Activated CD4-positive, CD25-positive, alpha-beta regulatory T cell treated with anti-CD3 and anti-CD28 coated beads, Interleukin-2, amount 50 U/mL, for 16 hours (primary cell): ENCODE results near the gene LONP2.

Experiments used
- DNase-seq: peaks from one replicate; pipeline ENCODE4 v3.0.0-alpha.2; 2020; ENCODE audit warnings: low read depth, low spot score

Gene LONP2, protein sequence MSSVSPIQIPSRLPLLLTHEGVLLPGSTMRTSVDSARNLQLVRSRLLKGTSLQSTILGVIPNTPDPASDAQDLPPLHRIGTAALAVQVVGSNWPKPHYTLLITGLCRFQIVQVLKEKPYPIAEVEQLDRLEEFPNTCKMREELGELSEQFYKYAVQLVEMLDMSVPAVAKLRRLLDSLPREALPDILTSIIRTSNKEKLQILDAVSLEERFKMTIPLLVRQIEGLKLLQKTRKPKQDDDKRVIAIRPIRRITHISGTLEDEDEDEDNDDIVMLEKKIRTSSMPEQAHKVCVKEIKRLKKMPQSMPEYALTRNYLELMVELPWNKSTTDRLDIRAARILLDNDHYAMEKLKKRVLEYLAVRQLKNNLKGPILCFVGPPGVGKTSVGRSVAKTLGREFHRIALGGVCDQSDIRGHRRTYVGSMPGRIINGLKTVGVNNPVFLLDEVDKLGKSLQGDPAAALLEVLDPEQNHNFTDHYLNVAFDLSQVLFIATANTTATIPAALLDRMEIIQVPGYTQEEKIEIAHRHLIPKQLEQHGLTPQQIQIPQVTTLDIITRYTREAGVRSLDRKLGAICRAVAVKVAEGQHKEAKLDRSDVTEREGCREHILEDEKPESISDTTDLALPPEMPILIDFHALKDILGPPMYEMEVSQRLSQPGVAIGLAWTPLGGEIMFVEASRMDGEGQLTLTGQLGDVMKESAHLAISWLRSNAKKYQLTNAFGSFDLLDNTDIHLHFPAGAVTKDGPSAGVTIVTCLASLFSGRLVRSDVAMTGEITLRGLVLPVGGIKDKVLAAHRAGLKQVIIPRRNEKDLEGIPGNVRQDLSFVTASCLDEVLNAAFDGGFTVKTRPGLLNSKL

DNA sequence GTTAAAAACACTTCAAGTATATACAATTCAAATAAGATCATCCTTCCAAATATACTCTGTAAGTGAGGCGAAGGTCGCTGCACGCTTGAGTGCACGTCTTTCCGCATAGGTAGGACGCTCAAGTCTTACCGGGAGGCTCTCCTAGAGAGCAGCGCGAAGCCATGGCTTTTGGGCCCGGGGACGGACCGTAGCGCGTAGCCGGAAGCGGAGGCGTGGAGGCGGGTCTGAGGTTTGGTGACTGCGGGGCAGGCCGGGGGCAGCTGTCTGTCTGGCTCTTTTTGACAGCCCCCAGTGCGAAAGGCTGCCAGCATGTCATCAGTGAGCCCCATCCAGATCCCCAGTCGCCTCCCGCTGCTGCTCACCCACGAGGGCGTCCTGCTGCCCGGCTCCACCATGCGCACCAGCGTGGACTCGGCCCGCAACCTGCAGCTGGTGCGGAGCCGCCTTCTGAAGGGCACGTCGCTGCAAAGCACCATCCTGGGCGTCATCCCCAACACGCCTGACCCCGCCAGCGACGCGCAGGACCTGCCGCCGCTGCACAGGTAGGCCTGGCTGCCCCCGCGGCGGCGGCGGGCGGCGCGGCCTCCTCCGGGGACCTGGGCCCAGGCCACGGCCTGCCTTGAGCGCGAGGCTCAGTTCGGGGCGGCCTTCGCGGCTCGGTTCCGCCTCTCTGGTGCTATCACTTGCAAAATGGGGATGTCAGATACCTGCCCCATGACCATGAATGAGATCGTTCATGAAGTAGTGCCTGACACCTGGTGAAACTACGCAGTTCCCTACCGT, at the start of gene LONP2:
TSS of gene LONP2 (plus strand) at position 221 of the 783 bp plus-strand sequence. CDS start at position 310, 89 bp downstream.
- peak; percentile 83 for DNase-seq

DNA sequence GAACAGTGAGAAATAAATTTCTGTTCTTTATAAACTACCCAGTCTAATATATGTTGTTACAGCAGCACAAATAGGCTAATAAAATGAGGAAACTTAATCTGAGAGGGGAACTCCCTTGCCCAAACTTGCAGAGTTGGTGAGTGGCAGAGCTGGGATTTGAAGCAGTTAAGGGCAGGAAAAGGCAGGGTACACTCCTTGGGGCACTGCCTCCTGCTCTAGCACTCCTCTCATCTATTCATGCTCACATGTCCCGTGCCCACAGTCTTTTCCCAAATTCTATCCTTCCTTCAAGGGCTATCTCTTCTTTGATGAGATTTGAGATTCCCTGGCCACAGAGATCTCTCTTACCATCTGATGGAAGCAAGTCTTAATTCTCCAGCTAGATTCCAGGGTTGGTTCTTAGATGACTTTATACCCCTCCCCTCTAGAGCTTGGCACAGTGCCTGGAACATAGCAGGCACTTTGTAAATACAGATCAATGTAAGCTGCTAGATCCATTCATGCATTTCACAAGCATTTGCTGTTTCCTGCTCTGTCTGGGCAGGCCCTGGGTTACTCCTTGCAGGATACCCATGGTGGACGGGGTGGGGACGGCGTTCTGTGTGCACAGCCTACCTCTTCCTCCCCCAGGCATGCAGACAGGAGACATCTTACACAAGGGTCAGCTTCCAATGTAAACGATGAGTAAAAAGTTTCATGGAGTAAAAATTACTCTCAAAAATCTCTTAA, 49.1 kb upstream of the LONP2 start:
- DNase-seq, result no peak

DNA sequence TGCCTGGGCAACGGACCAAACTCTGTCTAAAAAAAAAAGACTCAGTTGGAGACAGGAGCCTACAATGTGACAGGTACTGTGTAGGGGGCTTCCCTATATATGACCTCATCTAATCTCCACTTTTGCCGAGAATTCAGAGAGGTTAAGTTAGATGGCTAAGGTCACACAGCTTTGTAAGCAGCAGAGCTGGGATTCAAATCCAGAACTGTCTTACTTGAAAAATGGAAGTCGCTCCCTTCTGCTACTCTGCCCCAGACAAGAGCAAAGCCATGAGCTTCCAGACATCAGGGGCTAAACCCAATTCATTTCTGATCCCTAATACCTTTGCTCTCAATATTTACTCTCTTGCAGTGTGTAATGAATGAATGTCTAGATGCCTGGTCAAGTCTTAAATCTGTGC, 46.8 kb upstream of the LONP2 start:
- no peak for DNase-seq

DNA sequence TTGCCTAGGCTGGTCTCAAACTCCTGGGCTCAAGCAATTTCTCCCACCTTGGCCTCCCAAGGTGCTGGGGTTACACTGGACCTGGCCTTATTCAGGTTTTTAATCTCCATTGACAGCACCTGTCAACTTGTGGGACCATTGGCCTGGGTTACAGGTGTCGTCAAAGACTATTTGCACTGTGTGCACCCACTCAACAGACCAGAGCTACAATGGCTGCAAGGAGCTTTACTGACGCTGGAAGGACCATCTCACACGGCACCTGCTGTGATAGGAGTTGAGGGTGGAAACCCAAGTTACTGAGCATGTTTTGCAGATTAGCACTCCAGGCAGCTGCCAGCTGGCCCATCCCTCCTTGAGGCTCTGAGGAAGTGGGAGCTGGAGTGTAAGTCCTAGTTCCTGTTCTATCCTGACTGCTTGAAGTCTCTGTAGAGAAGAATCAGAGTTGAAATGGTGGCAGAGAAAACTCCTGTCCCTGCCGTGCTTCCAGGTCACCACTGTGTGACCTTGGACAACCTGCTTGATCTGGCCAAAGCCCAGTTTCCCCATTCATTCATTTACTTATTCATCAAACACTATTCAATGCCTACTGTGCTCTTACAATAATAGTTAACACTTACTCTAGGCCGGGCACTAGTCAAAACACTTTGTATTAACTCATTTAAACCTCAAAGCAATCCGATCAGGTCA, 42.4 kb upstream of the LONP2 start:
- DNase-seq, result no peak

DNA sequence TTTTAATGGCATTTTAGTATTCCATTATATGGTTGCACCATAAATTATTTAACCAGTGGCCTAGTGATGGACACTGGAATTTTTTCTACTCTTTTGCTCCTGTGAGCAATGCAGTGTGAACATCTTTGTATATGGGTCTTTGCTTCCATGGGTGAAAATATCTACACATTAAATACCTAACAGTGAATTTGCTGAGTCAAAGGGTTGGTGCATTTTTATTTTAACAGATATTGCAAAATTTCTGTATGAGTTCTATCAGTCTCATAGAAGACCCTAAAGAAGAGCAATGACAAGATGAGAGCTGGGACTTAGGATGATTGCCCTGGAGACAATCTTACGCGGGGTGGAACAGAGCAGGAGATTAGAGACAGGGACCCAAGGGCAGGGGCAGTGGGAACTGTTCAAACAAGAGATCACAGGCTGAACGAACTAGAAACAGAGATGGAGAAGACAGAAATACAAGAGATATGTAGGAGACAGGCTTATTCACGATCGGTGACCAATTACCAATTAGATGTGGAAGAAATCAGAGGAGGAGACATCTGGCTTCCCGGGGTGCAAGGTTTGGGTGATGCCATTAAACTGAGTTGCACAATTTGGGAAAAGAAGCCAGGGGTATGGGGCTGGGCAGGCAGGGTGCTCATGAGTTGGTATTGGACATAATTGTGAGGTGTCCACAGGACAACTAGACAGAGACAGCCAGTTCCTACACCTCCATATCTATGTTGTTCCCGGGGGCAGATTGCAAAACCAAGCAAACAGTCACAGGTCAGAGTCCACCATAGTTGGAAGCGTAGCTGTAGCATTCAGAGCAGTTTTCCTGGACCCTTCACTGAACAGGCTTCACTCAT, 39.9 kb upstream of the LONP2 start:
- DNase-seq, result no peak

DNA sequence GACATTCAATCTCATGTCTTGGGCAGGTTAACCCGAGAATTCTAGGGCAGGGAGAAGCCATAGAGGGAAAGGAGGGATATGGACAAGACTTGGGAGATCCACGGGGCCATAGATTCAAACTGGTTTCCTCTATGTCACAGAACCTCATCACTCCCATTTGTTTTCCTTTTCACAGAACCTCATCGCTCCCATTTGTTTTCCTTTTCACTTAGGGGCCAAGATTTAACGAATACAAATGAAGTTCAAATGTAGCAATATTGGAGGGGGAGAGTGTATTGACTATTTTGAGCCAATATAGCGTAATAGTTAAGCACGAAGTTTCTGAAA, 39.3 kb upstream of the LONP2 start:
- no peak for DNase-seq

DNA sequence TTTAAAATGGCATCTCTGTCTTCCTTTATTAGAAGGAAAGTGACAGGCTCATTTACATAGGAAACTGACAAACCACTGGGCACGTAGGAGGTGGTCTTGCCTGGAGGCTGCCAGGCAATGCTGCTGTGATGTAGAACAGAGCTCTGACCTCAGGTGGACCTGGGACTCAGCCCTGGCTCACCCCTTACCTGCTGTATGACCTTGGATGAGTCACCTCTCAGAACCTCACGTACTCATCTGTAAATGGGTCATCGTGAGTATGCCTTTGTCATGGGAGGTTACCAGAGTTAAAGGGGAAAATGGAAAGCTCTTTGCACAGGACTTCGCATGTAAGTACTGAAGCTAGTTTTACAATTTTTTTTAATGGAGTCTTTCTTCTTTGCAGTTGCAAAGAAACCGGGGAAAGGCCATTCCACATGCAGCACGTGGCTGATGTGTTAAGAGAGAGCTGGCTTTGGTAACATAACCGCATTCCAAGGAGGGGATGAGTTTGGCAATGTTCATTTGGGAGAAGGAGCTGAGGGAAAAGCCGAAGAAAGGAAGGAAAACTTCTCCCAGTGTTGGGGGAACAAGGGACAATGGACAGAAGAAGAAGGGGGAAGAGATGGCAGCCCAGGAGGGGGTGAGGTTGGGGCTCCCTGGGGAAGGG, 37.4 kb upstream of the LONP2 start:
- no peak for DNase-seq

DNA sequence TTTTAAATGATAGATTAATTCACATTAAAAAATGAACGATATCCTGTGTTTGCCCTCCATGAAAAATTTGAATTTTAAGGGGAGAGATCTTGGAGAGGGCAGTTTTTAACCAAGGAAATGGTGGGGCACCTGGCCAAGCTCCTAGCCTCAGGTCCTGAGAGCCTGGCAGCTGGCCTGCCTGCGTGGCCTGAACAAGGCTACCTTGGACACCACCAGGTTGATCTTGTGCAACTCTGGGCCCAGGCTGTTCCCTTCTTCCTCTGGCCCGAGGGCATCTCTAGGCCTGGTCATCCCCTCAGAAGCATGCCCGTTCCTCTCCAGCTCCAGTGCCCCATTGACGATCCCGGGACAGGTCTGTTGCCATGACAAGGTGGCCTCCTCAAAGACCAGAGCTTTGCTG, 33.4 kb upstream of the LONP2 start:
- DNase-seq, result no peak

DNA sequence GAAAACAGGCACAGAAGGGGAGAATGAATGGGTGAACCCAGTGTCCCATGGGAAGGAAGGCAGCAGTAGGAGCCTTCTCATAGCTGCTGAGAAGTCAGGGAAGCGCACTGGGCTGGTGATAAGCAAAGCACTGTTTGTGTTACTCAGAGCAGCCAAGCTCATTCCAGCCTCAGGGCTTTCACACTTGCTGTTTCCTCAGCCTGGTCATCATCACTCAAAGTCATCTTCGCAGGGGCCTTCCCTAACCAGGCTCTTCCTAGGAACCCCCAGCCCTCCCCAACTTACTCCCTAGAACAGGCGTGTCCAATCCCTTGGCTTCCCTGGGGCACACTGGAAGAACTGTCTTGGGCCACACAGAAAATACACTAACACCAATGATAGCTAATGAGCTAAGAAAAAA, 32.1 kb upstream of the LONP2 start:
- DNase-seq, result no peak

DNA sequence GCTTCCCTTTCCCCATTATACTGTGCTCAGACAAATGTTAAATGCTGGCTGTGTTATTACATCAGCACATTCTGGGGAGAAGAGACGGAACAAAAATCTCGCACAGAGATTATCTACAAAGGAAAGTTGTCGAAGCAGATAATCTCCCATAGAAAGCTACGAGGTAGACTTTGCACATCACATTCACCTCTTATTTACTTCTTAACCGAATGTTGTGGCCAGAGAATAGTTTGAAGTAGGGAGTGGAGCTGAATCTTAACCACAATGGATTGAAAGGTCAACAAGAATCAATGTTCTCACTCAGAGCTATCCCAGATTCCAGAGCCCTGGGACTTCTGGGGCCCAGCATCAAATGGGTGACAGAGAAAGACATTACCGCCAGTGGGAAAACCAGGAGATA, 28.4 kb upstream of the LONP2 start:
- no peak for DNase-seq

DNA sequence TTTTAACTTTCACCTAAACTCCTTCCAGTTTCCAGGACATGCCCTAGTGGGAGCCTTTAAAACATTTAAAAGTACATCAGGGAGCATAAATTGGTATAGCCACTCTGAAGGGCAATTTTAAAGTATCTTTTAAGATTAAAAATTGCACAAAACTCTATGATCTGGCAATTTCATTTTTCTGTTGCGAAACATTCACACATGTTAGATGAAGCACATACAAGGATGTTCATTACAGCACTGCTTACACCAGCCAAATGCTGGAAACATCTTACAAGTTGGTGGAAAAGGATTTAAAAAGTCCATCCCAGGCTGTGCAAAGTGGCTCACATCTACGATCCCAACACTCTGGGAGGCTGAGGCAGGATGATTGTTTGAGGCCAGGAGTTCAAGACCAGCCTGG, 26.4 kb upstream of the LONP2 start:
- DNase-seq, result no peak

DNA sequence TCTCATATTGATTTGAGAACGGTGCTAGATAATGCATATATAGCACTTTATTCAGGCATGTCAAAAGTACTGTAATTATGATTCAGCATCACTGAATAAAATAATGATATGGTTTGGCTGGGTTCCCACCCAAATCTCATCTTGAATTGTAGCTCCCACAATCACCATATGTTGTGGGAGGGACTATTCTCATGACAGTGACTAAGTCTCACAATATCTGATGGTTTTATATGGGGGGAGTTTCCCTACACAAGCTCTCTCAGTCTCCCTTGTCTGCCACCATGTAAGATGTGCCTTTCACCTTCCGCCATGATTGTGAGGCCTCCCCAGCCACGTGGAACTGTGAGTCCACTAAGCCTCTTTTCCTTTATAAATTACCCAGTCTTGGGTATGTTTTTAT, 25.6 kb upstream of the LONP2 start:
- no peak for DNase-seq

DNA sequence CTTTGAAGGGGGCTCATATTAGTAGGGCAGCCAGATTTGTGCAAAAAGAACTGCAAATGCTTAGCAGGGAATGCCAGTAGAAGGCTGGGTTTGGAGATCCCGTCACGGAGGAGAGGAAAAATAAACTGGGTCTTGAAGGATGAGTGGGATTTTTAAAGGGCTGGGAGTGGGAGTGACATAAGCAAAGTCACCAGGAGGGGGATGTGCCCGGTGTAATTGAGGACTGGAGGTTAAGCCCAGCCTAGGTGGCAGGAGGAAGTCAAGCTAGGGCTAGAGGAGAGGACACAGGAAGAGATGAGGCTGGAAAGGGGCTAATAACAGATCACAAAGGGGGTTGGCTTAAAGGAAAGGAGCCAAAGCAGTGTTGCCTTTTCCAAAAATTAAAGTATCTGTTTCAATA, 23.2 kb upstream of the LONP2 start:
- no peak for DNase-seq

DNA sequence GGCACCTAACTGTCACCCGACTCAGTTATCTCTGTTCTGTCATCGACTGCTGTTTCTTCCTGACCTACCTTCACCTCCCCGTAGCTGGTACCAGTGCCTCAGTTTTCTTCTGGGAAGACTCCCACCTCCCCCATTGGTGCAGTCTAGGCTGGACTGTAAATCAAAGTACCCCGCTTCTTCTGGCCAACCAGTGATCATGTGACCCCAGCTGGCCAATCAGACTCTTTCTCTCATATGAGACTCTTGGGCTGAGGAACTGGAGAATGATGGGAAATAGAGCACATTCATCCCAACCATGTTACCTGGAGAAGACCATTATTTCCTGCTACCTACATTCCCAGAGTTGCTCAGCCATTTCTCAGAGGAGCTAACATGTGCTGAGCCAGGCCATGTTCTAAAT, 20.6 kb upstream of the LONP2 start:
- DNase-seq, result no peak

DNA sequence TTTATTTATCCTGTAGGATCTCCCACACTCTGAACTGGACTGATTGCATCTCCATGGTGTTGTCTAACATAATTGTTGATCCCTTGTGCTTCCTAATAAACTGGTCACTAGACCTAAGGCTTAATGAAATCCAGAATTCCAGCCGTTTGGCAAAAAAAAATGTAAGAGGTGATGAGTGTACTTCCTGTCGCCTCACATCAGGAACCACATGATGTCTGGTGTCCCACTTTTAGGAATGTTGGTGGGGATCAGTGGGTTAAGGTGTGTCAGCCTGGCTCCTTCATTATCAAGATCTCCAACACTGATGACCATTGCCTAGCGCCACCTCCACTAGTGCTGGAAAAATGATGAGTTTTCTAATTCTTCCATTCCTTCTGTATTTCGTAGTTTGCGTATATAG, 18.6 kb upstream of the LONP2 start:
- no peak for DNase-seq

DNA sequence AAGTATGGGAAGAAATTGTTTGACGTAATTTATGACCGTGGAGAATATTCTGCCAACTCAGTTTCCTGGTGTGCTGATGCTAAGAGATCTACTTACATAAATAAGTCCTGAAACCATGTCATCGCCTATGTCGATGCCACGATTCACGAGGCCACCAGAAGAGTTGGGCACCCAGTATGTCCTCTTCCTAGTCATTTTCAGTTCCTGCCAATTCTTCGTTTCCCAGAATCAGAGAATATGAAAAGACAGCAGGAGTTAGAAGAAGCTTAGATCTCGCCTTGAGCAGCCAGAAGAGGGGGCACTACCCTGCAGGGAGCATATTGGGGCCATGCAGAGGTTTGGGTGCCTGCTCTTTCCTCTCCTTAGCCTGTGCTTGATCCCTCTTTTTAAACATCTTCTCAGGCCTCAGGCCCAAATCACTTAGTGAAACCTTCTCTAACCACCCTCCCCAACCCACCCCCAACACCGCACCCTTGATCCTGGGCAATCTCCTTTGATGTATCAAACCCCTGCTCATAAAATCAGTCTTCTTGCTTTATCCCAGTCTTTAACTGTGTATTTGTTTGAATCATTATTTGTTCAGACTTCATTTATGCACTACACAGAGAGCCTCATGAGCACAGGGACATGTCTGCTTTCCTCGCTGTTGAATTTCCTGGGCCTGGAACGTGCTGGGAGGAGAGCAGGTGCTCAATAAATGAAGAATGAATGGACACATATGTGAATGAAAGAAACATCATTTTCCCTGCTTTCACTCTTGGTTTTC, 12.2 kb upstream of the LONP2 start:
- DNase-seq, result no peak

DNA sequence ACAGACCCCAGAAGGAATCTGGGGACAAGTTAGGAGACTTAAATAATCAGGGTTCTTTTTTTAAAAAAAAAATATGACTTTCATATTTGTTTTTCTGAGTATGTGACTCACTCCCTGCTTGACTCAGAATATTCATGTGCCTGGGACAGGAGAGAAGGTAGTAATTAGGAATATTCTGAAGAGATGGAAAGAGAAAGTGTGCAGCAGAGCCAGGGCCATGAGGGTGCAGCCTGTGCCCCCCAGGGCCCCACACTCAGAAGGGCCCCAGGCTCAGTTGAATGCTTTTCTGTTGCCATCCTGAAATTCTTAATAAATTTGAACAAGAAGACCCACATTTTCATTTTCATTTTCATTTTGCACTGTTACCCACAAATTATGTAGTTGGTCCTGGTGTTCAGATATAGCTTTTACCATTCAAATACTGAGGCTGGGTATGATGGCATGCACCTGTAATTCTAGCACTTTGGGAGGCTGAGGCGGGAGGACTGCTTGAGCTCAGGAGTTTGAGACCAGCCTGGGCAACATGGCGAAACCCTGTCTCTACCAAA, 11.5 kb upstream of the LONP2 start:
- DNase-seq, result no peak

DNA sequence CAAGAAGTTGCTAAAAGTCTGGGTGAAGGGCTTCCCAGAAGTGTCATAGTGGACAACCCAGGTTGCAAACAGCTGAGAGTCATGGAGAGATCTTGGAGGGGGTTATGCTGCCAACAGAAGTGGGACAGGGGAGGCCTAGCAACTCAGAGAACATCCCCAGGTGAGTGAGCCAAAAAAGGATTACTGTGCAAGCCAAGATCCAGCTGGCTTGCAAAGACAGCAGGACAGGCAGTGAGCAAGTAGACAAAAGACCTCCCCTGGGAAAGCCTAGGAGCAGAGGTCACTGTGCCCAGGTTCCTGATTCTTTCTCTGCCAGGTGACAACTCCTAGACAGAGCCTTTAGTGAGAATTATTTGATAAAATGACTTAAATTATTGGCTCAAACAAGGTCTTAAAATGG, 9.5 kb upstream of the LONP2 start:
- DNase-seq, result no peak
